Upper lobe of left lung (tissue), 6 donors: Measurements from ENCODE around the gene ZNF264. TPM values are rescaled to one million over a fixed set of nuclear protein-coding genes. Genes with fewer than 3 reads are reported as not detected.

Experiments
- ATAC-seq, 2 donors: fragments of 200-7000 bp; cut with Tn5 transposase; one replicate each; pipeline ENCODE4 v1.9.1; 2022; ENCODE audit warnings: mild to moderate bottlenecking in 2 of 2, moderate library complexity in 2 of 2; ENCODE audit not compliant: low FRiP score in 2 of 2
- DNase-seq, 2 donors: peaks; one replicate each; pipeline ENCODE4 v3.0.0-alpha.2; 2019 to 2020
- H3K27ac ChIP-seq, 4 donors: fragments of 200-600 bp; sonication (generic); one replicate each; pipeline ENCODE4 v1.5.1; 2016 to 2019
- H3K27me3 ChIP-seq, 4 donors: fragments of 200-600 bp; sonication (generic); one replicate each; pipeline ENCODE4 v1.5.1; 2017 to 2019
- H3K36me3 ChIP-seq, 4 donors: fragments of 200-600 bp; sonication (generic); one replicate each; pipeline ENCODE4 v1.5.1; 2016 to 2019
- H3K4me1 ChIP-seq, 4 donors: fragments of 200-600 bp; sonication (generic); one replicate each; pipeline ENCODE4 v1.5.1; 2018 to 2019
- H3K4me3 ChIP-seq, 4 donors: fragments of 200-600 bp; sonication (generic); one replicate each; pipeline ENCODE4 v1.5.1; 2017 to 2019; ENCODE audit warnings: mild to moderate bottlenecking in 2 of 4, moderate library complexity in 1 of 4
- H3K9me3 ChIP-seq, 4 donors: fragments of 200-600 bp; sonication (generic); one replicate each; pipeline ENCODE4 v1.5.1; 2018 to 2019
- CTCF ChIP-seq, 6 experiments: fragments of 450-650 bp in 4 of 6; fragments of 200-600 bp in 2 of 6; sonication (generic) in 2 of 6; IDR thresholded peaks; one replicate each; pipeline ENCODE4 v1.5.1; 2016 to 2019; ENCODE audit warnings: antibody characterized with exemption in 6 of 6
- EP300 ChIP-seq, 4 donors: sonication (generic); formaldehyde crosslinking; IDR thresholded peaks; one replicate each; pipeline ENCODE4 v1.5.1; 2017; ENCODE audit warnings: antibody characterized with exemption in 4 of 4, control low read depth in 2 of 4
- POLR2A ChIP-seq, 4 donors: fragments of 450-650 bp; IDR thresholded peaks; one replicate each; pipeline ENCODE4 v1.5.1; 2016 to 2017; ENCODE audit warnings: antibody characterized with exemption in 4 of 4, mild to moderate bottlenecking in 2 of 4
- POLR2AphosphoS5 ChIP-seq, 2 donors: sonication (generic); formaldehyde crosslinking; IDR thresholded peaks; one replicate each; pipeline ENCODE4 v1.5.1; 2017; ENCODE audit warnings: antibody characterized with exemption in 2 of 2
- WGBS, 2 donors: methylation state at CpG; one replicate each; pipeline ENCODE4 v1.1.5; 2017 to 2018; 5-methylcytosine and 5-hydroxymethylcytosine counted together
- small RNA-seq, 4 donors: library from RNA; depleted of rRNA; stranded (forward); fragments of <200 nt; gene quantifications; one replicate each; pipeline ENCODE3, GENCODE V24; 2016
- total RNA-seq, 6 donors: library from RNA; depleted of rRNA in 4 of 6; stranded (reverse); fragments of >200 nt in 4 of 6; gene quantifications; one replicate each; pipeline versions ENCODE4 v1.1.0 to v1.2.1, GENCODE V29; 2016 to 2021
- donor health status: DM: no; HTN: no; CAD: no; lungs with moderate emphysema.
- donor health status: DM: no; HTN: yes; CAD: no; lungs with severe emphysema.

ZNF264 gene
- total RNA-seq, 6 donors from 2014 or later: 35.1 to 60.1 (median 42.9) TPM

- H3K27me3 ChIP-seq: no peaks in the 10 kb centered on the region
- H3K9me3 ChIP-seq: no peaks in the 10 kb centered on the region
- TF ChIP-seq POLR2AphosphoS5 (IDR thresholded peaks at IDR 0.05) (no peak), EP300 (IDR thresholded peaks at IDR 0.05) (no peak), CTCF (IDR thresholded peaks at IDR 0.05) (no peak), POLR2A (IDR thresholded peaks at IDR 0.05) (no peak)
- no peaks in the 10 kb centered on the region for H3K36me3 ChIP-seq
- no peak overlapping the region for H3K4me3 ChIP-seq
- no peak for DNase-seq
- no peak overlapping the region for H3K27ac ChIP-seq
- ATAC-seq: no peak
- 80 to 92% methylated on average over 3 of the region's 3 CpGs for WGBS, 2 donors
- no peaks in the 10 kb centered on the region for H3K4me1 ChIP-seq
These were observed 76.0 kb downstream of the ZNF264 start for GRCh38 chr19:57267291-57267690.

GRCh38 chr19:57269515-57270250 lies 78.4 kb downstream of the ZNF264 start:
- TF ChIP-seq EP300 (IDR thresholded peaks at IDR 0.05): no peak
- no peak for TF ChIP-seq POLR2AphosphoS5 (IDR thresholded peaks at IDR 0.05)
- ATAC-seq: no peak
- Histone ChIP-seq H3K27me3 (no peaks in the 10 kb centered on the region), H3K4me3 (no peak overlapping the region), H3K27ac (no peak overlapping the region), H3K9me3 (no peaks in the 10 kb centered on the region), H3K36me3 (peaks cover 0 to 3% (median under 1%) of the 10 kb centered on the region in 4 donors), H3K4me1 (no peaks in the 10 kb centered on the region)
- DNase-seq: no peak
- 84 to 87% methylated on average over 4 of the region's 4 CpGs for WGBS, 2 donors

GRCh38 chr19:57271280-57271679 lies 80.0 kb downstream of the ZNF264 start:
- Histone ChIP-seq H3K36me3 (peaks cover 0 to 6% (median 4%) of the 10 kb centered on the region in 4 donors), H3K27ac (no peak overlapping the region), H3K4me3 (no peak overlapping the region), H3K4me1 (no peaks in the 10 kb centered on the region), H3K27me3 (no peaks in the 10 kb centered on the region), H3K9me3 (no peaks in the 10 kb centered on the region)
- TF ChIP-seq CTCF (IDR thresholded peaks at IDR 0.05) (no peak), POLR2AphosphoS5 (IDR thresholded peaks at IDR 0.05) (no peak), POLR2A (IDR thresholded peaks at IDR 0.05) (no peak), EP300 (IDR thresholded peaks at IDR 0.05) (no peak)
- DNase-seq (no peak), ATAC-seq (no peak)
- WGBS, 2 donors: 95 to 97% methylated on average over 7 to 8 of the region's 8 CpGs

Small RNA genes lying within 50 kb of the gene (small RNA-seq; reads per million reads assigned to genes)
- 0 reads per million in 4 donors for gene AC025588.3

Other genes with a start within 250 kb of the ZNF264 start
- not detected for gene USP29, start 71.5 kb upstream of the ZNF264 start, total RNA-seq
- not detected for gene ZIM3, start 46.3 kb upstream of the ZNF264 start, total RNA-seq
- not detected for gene DUXA, start 24.0 kb upstream of the ZNF264 start, total RNA-seq
- 1 to 10 TPM in 2 of 6 donors, under 1 TPM in 2, not detected in 2; 0.84 to 2.1 (median 1.1) TPM for gene AURKC, start 39.5 kb downstream of the ZNF264 start, total RNA-seq
- 10 to 100 TPM; 10.5 to 18.8 (median 12.8) TPM for gene ZNF805, start 49.1 kb downstream of the ZNF264 start, total RNA-seq
- gene ZNF460, start 89.0 kb downstream of the ZNF264 start, total RNA-seq: 10 to 100 TPM; 37.6 to 88.0 (median 53.6) TPM
- 10 to 100 TPM in 1 of 6 donors, 1 to 10 TPM in 5; 3.4 to 10.5 (median 6.0) TPM for gene ZNF543, start 129.0 kb downstream of the ZNF264 start, total RNA-seq
- gene ZNF304, start 159.8 kb downstream of the ZNF264 start, total RNA-seq: 1 to 10 TPM; 2.1 to 8.8 (median 7.3) TPM
- 10 to 100 TPM in 4 of 6 donors, 1 to 10 TPM in 2; 6.2 to 29.3 (median 12.8) TPM for gene TRAPPC2B, start 172.1 kb downstream of the ZNF264 start, total RNA-seq
- 1 to 10 TPM in 5 of 6 donors, under 1 TPM in 1; 0.89 to 9.4 (median 3.2) TPM for gene ZNF547, start 172.1 kb downstream of the ZNF264 start, total RNA-seq
- gene ZNF548, start 198.4 kb downstream of the ZNF264 start, total RNA-seq: 10 to 100 TPM; 12.6 to 23.9 (median 17.0) TPM
- gene ZNF17, start 219.7 kb downstream of the ZNF264 start, total RNA-seq: 10 to 100 TPM in 4 of 6 donors, 1 to 10 TPM in 2; 6.9 to 17.8 (median 11.3) TPM
- 10 to 100 TPM in 2 of 6 donors, 1 to 10 TPM in 4; 6.9 to 16.1 (median 9.0) TPM for gene ZNF749, start 243.8 kb downstream of the ZNF264 start, total RNA-seq